Dermis blood vessel endothelial cell (primary cell): ENCODE results near the gene SMYD4. TPM values are rescaled to one million over a fixed set of nuclear protein-coding genes. Genes with fewer than 3 reads are reported as not detected.
"Not testable (repeated sequence)": the region's sequence is repeated elsewhere in the genome, so short reads cannot be mapped to it uniquely, and the experiment has no call there.

Experiments
- DNase-seq: peaks from one replicate; pipeline ENCODE4 v3.0.0; 2010
- total RNA-seq: library from RNA; depleted of rRNA; stranded (reverse); fragments of >200 nt; gene quantifications from 2 replicates; pipeline ENCODE4 v1.2.3, GENCODE V29; 2014

The SMYD4 gene
- total RNA-seq, 1 donor from 2014 or later = 10.7 TPM

- DNase-seq = no peak
These were observed 9.0 kb downstream of the SMYD4 start for GRCh38 chr17:1820528-1821252.

- DNase-seq = no peak
These were observed 16.6 kb downstream of the SMYD4 start for GRCh38 chr17:1813088-1813487.

GRCh38 chr17:1810450-1811103 is 19.1 kb downstream of the SMYD4 start:
- DNase-seq = no peak

GRCh38 chr17:1809815-1810214 is 19.9 kb downstream of the SMYD4 start:
- DNase-seq = not testable (repeated sequence)

- DNase-seq = no peak
These were observed 21.1 kb downstream of the SMYD4 start for GRCh38 chr17:1808644-1809043.

GRCh38 chr17:1807890-1808289 is 21.8 kb downstream of the SMYD4 start:
- no peak for DNase-seq

GRCh38 chr17:1803280-1803679 is 26.4 kb downstream of the SMYD4 start:
- DNase-seq = no peak

- no peak for DNase-seq
These were observed 27.3 kb downstream of the SMYD4 start for GRCh38 chr17:1802429-1802828.

- DNase-seq = no peak
These were observed 29.0 kb downstream of the SMYD4 start for GRCh38 chr17:1800712-1801111.

GRCh38 chr17:1800240-1800639 is 29.5 kb downstream of the SMYD4 start:
- no peak for DNase-seq

GRCh38 chr17:1797846-1798245 is 31.9 kb downstream of the SMYD4 start:
- DNase-seq = not testable (repeated sequence)

GRCh38 chr17:1797323-1797722 is 32.4 kb downstream of the SMYD4 start:
- DNase-seq = no peak

GRCh38 chr17:1796800-1797199 is 32.9 kb downstream of the SMYD4 start:
- DNase-seq = no peak

GRCh38 chr17:1793447-1793806 is 36.3 kb downstream of the SMYD4 start:
- DNase-seq = peak; percentile 10

GRCh38 chr17:1792495-1793446 is 36.9 kb downstream of the SMYD4 start:
- DNase-seq = no peak

- peak; percentile 13 for DNase-seq
These were observed 39.8 kb downstream of the SMYD4 start for GRCh38 chr17:1789936-1790335.

GRCh38 chr17:1787301-1787902 is 42.3 kb downstream of the SMYD4 start:
- DNase-seq = peak; percentile 94

GRCh38 chr17:1786708-1787107 is 43.0 kb downstream of the SMYD4 start:
- DNase-seq = no peak

GRCh38 chr17:1785930-1786329 is 43.8 kb downstream of the SMYD4 start:
- peak; percentile 26 for DNase-seq

GRCh38 chr17:1783834-1784611 is 45.7 kb downstream of the SMYD4 start:
- peak; percentile 90 for DNase-seq

GRCh38 chr17:1783271-1783670 is 46.4 kb downstream of the SMYD4 start:
- no peak for DNase-seq

GRCh38 chr17:1782171-1782567 is 47.5 kb downstream of the SMYD4 start:
- no peak for DNase-seq
